Inferior parietal cortex (tissue), 1 donor: ENCODE results near the gene MTMR12.

Source experiments
- DNase-seq: peaks from one replicate; pipeline ENCODE4 v3.0.0-alpha.2; 2016; ENCODE audit errors: extremely low spot score

MTMR12 gene

GRCh38 chr5:32195265-32195664 lies 117.5 kb downstream of the MTMR12 start:
- no peak for DNase-seq

- DNase-seq: no peak
These were observed 119.1 kb downstream of the MTMR12 start for GRCh38 chr5:32193591-32193990.

GRCh38 chr5:32190095-32190494 lies 122.6 kb downstream of the MTMR12 start:
- no peak for DNase-seq

GRCh38 chr5:32187675-32188074 lies 125.1 kb downstream of the MTMR12 start:
- DNase-seq: no peak

- DNase-seq: no peak
These were observed 130.2 kb downstream of the MTMR12 start for GRCh38 chr5:32182463-32183063.
